Right ventricle myocardium superior (tissue), 1 donor: Measurements from ENCODE around the gene REC8. TPM values are rescaled to one million over a fixed set of nuclear protein-coding genes. Genes with fewer than 3 reads are reported as not detected.

Experiments
- ATAC-seq: fragments of 200-7000 bp; cut with Tn5 transposase; one replicate; pipeline ENCODE4 v1.9.1; 2020; ENCODE audit warnings: mild to moderate bottlenecking; ENCODE audit not compliant: poor library complexity
- DNase-seq: peaks from one replicate; pipeline ENCODE4 v3.0.0-alpha.2; 2020
- intact Hi-C: fragments of 100-400 bp; cut with DNase I; formaldehyde crosslinking; loops from one replicate; pipeline ENCODE4 v1.11.2; 2022
- total RNA-seq: library from RNA; stranded (reverse); fragmentation: NEBNext Ultra II Directional; extraction: Animal tissue kit (Norgen Biotek cat#: 25700); gene quantifications from one replicate; pipeline ENCODE4 v1.2.1, GENCODE V29; 2021
- donor health status: DM: no; HTN: yes; CAD: no; lungs with severe emphysema.

The REC8 gene
- total RNA-seq, 1 donor from 2014 or later = 1.7 TPM

DNA sequence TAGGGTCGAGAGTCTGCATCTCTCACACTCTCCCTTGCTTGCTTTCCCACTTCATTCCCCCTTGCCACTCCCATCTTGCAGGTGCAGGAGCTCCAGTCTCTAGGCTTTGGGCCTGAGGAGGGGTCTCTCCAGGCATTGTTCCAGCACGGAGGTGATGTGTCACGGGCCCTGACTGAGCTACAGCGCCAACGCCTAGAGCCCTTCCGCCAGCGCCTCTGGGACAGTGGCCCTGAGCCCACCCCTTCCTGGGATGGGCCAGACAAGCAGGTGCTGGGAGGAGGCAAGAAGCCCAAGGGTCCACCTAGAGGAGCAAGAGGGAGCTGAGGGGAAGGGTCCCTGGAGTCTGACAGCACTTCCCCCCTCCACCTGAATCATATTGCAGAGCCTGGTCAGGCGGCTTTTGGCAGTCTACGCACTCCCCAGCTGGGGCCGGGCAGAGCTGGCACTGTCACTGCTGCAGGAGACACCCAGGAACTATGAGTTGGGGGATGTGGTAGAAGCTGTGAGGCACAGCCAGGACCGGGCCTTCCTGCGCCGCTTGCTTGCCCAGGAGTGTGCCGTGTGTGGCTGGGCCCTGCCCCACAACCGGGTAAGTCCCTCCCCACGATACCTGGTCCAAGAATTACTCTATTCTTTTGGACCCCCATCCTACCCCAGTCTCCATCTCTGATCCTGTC, 20.3 kb upstream of the REC8 start:
- intact Hi-C loops = no loop called here
- no peak for ATAC-seq
- DNase-seq = no peak

DNA sequence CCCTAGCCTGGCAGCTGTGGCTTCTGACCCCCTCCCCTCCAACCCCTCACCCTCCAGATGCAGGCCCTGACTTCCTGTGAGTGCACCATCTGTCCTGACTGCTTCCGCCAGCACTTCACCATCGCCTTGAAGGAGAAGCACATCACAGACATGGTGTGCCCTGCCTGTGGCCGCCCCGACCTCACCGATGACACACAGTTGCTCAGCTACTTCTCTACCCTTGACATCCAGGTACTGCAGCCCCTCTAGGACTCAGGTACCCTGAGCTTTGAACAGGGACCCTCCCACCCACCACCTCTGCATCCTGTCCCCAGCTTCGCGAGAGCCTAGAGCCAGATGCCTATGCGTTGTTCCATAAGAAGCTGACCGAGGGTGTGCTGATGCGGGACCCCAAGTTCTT, 16.8 kb upstream of the REC8 start:
- no peak for DNase-seq
- no peak for ATAC-seq
- intact Hi-C loops = no loop called here

DNA sequence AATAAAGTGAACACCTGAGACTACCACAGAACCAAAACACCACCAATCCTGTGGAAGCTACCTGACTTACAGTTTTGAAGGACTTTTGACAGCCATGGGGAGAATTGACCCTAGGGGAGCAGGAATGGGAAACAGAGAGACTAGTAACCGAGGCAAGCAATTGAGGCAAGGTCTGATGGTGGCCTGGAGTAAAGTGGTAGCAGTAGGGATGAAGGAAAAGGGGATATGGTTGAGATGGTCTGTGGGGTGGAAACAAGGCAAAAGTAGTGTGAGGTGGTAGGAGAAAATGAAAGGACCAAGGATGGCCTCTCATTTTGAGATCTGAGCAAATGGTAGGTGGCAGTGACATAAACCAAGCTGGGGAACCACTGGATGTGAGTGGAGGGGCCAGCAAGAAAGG, 15.0 kb upstream of the REC8 start:
- DNase-seq = no peak

DNA sequence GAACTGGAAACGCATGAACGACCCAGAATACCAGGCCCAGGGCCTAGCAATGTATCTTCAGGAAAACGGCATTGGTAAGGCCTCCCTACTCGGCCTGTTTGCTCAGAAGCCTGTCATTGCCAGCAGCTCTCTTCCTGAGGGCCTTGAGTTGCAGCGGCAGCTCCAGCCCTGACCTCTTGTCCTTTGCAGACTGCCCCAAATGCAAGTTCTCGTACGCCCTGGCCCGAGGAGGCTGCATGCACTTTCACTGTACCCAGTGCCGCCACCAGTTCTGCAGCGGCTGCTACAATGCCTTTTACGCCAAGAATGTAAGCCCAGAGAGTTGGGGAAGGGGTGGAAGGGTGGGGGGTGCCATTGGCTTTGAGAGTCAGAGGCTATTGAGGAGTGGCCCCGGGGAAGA, 14.5 kb upstream of the REC8 start:
- intact Hi-C loops = no loop called here
- DNase-seq = no peak
- no peak for ATAC-seq

More for the DNA sequence above, 15.0 kb upstream of the REC8 start:
- intact Hi-C loops = no loop called here
- ATAC-seq = no peak

DNA sequence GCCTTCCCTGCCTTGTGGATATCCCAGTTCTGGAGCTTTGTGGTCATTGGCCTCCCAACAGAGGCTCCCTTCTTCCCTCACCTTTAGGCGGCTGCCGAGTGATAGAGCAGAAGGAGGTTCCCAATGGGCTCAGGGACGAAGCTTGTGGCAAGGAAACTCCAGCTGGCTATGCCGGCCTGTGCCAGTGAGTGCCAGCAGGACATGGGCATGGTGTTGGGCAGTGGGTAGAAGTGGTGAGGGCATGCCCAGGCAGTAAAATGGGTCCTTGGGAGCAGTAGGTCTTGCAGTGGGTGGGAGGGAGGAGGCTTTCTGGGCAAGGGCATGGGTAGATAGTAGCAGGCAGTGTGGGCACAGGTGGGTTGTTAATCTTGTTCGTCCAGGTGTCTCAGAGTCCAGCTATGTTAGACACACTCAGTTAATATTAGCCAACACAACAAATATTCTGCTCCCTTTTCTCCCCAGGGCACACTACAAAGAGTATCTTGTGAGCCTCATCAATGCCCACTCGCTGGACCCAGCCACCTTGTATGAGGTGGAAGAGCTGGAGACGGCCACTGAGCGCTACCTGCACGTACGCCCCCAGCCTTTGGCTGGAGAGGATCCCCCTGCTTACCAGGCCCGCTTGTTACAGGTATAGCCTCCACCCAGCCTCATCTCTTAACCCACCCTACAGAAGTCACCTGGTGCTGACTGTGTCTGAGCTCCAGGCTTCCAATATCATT, 11.9 kb upstream of the REC8 start:
- ATAC-seq (no peak), DNase-seq (peak; percentile 39)
- intact Hi-C loops = no loop called here

DNA sequence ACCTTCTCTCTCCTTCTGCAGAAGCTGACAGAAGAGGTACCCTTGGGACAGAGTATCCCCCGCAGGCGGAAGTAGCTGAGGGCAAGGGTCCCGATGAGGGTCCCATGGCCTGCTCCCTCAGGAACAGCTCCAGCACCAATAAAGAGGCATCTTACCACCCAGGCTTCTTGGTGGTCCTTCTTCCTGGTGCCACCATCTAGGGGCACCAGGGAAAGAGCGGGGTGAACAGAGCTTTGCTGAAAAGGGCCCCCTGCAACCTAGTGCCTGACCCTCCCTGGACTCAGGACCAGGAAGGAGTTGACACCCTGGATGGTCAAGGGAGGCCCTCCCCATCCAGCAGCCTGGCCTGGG, 11.4 kb upstream of the REC8 start:
- intact Hi-C loops = no loop called here
- DNase-seq (no peak), ATAC-seq (no peak)

DNA sequence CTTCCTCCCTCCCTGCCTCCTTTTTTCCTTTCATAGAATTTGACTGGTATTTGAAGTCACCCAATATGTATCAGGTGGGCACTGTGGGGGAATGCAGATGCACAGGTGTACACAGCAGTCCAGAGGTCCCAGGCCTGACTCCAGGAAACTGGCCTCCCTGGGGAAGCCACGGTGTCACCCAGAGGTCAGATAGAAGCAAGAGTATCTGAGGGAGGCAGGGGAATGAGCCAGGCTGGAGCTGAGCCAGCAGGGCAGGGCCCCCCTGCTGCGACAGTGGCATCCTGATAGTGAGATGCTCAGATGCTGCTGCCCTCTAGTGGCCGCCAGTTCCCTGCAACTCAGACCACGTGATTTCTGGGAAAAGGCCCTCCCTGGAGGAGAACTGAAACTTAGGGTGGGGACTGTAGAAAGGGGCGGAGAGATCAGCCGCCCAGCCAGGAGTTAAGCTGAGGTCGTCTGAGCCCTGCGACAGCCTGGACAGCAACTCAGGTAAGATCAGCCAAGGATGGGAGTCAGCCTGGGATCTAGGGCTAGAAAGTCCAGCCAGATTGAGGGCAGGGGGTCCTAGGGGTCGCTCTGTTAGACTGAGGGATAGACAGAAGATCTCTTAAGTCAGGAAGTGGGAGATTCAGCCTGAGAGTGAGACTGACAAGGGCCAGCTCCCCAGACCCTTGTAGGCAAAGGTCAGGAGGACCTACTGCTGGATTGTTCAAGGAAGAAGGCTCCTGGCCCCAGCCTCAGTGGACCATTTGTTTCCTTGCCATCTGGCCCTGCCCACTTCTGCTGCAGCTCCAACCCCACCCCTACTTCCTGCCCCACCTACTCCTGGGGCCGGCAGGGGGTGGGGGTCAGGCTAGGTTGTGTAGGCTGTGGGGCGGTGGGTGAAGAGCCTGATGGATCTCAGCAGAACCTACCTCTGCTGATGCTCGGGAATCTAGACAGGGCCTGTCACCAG, 10.8 kb upstream of the REC8 start, which contains the start of gene IRF9:
Gene IRF9, plus strand, starts transcription at position 416 of the 955 bp plus-strand sequence. CDS start 880 bp downstream, outside the sequence.
- DNase-seq (peak; percentile 97), ATAC-seq (peak; percentile 95)
- intact Hi-C loops = no loop called here

DNA sequence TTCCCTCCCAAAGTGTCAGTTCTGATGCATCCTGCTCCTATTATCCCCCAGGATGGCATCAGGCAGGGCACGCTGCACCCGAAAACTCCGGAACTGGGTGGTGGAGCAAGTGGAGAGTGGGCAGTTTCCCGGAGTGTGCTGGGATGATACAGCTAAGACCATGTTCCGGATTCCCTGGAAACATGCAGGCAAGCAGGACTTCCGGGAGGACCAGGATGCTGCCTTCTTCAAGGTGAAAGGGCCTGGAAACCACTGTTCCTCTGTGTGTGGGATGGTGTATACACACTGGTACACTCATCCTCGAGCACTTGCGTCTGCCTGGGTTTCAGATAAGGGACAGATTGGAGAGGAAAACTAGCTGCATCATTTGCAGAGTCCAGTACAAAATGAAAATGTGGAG, 9.8 kb upstream of the REC8 start:
- DNase-seq (peak; percentile 24), ATAC-seq (no peak)
- intact Hi-C loops = no loop called here

DNA sequence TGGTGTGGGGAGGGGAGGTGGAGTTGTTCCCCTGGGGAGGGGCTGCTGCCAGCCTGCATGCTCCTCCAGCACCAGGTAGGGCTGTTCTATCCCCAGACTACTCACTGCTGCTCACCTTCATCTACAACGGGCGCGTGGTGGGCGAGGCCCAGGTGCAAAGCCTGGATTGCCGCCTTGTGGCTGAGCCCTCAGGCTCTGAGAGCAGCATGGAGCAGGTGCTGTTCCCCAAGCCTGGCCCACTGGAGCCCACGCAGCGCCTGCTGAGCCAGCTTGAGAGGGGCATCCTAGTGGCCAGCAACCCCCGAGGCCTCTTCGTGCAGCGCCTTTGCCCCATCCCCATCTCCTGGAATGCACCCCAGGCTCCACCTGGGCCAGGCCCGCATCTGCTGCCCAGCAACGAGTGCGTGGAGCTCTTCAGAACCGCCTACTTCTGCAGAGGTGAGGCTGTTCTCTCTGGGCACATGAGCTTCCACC, 7.3 kb upstream of the REC8 start:
- DNase-seq (peak; percentile 24), ATAC-seq (no peak)
- intact Hi-C loops = no loop called here

DNA sequence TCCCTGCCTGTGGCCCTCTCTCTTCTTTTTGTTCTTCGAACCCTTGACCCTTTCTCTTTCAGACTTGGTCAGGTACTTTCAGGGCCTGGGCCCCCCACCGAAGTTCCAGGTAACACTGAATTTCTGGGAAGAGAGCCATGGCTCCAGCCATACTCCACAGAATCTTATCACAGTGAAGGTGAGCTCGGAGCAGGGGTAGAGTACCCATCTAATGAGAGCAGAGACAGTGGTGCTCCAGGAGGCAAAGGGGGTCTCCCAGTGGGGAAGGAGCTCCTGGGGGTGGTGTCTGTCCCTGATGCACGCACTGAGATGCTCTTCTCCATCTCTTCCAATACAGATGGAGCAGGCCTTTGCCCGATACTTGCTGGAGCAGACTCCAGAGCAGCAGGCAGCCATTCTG, 6.1 kb upstream of the REC8 start:
- intact Hi-C loops = no loop called here
- peak; percentile 19 for DNase-seq
- no peak for ATAC-seq

DNA sequence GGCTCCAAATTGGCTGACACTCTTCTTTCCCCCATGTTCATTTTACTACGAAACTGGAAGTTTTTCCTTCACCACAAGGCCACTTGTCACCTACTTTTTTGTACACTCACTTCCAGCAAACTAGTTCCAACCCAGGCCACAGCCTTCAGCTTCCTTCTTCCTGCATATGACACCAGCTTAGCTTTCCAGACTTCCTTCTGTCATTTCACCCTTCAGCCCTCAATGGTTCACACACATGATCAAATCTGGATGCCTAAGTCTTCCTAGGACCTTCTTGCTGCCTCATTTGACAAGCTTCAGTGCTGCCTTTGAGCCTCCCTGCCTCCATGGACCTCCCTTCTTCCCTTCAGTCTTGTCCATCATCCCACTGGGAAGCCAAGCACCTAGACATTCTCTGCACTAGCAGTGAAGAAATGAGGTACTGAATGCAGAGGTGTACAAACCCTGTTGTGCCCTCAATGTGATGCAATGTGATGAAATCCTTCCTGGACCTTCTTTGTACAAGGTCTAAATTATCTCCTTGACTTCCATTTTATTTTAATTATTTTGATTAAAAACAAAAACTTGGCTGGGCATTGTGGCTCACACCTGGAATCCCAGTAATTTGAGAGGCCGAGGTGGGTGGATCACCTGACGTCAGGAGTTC, 4.3 kb upstream of the REC8 start:
- ATAC-seq (no peak), DNase-seq (no peak)
- intact Hi-C loops = no loop called here

DNA sequence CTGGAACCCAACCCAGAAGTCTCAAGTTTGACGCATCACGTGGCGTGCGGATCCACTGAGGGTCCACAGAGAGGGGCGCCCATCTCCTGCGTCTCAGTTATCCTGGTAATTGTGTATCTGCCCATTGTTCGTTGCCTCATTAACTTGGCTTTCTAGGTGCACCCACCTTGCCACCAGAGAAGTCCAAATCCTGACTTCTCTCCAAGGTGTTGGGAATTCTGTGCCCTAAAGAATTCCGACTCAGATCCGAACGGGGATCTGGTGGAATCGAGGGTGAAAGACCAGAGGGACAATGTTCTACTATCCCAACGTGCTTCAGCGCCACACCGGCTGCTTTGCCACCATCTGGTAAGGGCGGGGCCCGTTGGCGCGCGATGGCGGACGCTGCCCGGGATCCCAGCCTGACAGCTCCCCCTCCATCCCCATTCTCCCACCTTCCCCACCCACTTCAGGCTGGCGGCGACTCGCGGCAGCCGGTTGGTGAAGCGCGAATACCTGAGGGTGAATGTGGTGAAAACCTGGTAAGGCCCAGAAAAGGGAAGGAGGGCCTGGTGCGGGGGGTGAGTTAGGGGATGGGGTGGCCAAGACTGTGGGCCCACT, 481 bp downstream of the REC8 start:
- peak; percentile 35 for DNase-seq
- intact Hi-C loops = no loop called here
- no peak for ATAC-seq

DNA sequence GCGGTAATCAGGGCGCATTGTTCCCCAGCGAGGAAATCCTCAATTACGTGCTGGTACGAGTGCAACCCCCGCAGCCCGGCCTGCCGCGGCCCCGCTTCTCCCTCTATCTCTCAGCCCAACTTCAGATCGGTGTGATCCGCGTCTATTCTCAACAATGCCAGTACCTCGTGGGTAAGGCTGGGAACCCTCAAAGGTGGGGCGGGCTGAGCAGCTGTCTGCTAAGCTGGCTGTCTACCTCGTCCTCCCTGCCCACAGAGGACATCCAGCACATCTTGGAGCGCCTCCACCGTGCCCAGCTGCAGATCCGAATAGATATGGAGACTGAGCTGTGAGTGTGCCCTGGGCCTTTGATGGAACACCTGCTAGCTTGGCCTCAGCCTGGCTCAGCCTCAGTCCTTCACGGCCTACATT, 996 bp downstream of the REC8 start:
- DNase-seq (peak; percentile 32), ATAC-seq (no peak)
- intact Hi-C loops = no loop called here

DNA sequence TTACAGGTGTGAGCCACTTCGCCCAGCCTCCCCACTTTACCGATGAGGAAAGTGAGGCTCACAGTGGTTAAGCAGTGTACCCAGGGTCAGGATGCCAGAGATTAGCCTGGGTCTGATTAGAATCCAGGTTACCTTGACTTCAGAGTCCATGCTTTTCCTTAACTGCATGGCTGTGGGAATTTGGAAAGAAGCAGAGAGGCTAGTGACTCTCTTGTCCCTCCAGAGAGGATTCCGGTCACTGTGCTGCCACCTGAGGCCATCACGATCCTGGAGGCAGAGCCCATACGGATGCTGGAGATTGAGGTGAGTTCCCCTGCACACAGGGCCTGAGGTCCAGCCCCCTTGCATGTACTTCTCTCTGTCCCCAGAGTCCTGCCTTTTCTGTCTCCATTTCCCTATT, 4.7 kb downstream of the REC8 start:
- DNase-seq = peak; percentile 14
- intact Hi-C loops = no loop called here
- ATAC-seq = no peak

DNA sequence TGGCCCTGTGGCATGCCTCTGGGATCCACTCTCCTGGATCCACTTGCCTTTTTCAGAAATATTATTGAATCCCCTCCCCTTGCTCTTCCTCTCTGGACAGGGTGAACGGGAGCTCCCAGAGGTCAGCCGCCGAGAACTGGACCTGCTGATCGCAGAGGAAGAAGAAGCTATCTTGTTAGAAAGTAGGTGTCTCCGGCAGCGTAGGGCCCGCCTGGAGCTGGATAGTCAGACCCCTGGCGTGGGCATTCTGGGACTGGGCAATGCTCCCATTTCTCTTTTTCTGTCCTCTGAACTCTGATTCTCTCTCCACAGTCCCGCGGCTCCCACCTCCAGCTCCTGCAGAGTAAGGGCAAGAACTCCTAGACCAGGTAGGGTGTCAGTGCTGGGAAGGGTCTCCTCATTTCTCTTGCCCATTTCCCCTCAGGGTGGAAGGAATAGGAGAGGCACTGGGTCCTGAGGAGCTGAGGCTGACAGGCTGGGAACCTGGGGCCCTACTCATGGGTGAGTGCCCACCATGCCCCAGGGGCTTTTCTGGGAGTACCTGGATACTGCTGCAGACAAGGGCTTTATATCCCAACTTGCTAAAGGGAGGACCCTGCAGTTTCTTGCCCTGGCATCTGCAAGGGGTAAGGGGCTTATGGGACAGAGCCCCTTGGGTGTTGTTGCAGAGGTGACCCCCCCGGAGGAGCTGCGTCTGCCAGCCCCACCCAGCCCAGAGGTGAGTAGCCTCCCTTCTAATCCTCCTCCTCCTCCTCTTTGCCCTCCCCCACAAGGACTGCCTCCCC, 5.4 kb downstream of the REC8 start:
- ATAC-seq = no peak
- intact Hi-C loops = no loop called here
- DNase-seq = peak; percentile 39

DNA sequence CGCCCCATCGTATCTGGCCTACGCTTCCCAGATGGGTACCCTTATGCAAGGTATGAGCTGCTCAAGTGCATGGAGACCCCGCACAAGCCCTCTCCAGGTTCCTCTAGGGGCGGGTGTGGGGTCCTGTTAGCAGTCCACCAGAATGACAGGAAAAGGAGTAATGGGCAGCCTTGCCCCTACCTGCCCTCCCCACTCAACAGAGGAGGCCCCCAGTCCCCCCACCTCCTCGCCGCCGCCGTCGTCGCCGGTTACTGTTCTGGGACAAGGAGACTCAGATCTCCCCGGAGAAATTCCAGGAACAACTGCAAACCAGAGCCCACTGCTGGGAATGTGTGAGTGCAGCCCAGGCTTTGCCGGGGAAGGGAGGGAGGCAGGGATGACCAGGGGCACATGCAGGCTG, 6.0 kb downstream of the REC8 start:
- DNase-seq = peak; percentile 34

DNA sequence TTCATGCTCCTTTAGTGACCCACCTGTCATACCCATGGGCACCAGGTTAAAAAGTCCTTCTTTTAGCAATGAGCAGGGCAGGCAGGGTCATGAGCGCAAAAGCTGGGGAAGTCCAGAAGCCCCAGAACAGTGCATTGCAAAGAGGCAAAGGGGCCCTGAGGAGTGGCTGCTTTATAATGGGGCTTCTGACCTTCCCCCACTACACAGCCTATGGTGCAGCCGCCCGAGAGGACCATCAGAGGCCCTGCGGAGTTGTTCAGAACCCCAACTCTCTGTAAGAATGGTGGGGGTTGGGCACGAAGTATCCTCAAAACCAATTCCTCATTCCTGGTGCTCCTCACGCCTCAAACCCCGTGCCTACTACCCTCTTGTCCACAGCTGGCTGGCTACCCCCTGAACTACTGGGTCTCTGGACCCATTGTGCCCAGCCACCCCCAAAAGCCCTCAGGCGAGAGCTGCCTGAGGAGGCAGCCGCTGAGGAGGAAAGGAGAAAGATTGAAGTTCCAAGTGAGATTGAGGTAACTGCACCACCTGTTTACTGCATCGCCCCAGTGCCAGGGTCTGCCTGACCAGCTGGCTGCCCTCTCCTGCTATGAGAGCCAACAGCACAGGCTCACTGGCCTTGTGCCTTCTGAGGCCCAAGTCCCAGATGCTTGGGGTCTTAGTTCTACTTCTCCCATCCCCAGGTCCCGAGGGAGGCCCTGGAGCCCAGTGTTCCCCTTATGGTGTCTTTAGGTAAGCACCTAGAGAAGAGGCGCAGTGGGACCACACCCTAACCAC, 6.7 kb downstream of the REC8 start:
- DNase-seq (peak; percentile 24), ATAC-seq (no peak)
- intact Hi-C loops = no loop called here

More for the DNA sequence above, 6.0 kb downstream of the REC8 start:
- no peak for ATAC-seq
- intact Hi-C loops = no loop called here
